ENCODE results near the gene SGPP2. TPM values are rescaled to one million over a fixed set of nuclear protein-coding genes. Genes with fewer than 3 reads are reported as not detected.

The SGPP2 gene
- total and polyA plus RNA-seq, 2 experiments from 2014 or later: 0.08 TPM; not detected in 1

DNA sequence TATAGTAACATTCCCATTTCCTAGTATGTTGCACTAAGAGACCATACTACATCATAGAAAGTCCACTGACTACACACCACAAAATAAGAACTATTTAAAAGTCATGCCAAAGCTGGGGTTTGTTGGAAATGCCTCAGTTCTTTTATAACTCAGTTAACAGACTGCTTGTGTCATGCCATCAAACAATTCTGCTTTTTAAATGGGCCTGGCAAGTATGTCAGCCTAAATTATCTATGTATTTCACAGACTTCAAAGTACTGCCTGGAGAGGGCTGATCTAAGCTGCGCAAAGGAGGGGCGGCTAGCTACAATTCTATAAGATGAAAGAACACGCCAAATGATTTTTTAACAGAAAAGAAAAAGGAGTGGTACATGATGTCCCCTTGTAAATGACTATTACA, 182.0 kb downstream of the SGPP2 start (continued):
- TF ChIP-seq POLR2AphosphoS5 (IDR thresholded peaks at IDR 0.05; ENCODE audit: low read depth) (no peak), ZNF114 (CRISPR knock-in tag; IDR thresholded peaks at IDR 0.05) (no peak), EZH2 (IDR thresholded peaks at IDR 0.05; ENCODE audit: low read depth, unreplicated experiment) (no peak), EZH2phosphoT487 (IDR thresholded peaks at IDR 0.05; ENCODE audit: unreplicated experiment) (no peak), CREB1 (CRISPR knock-in tag; IDR thresholded peaks at IDR 0.05; ENCODE audit: low read depth) (no peak), NANOG (IDR thresholded peaks at IDR 0.05; ENCODE audit: borderline replicate concordance) (no peak)

DNA sequence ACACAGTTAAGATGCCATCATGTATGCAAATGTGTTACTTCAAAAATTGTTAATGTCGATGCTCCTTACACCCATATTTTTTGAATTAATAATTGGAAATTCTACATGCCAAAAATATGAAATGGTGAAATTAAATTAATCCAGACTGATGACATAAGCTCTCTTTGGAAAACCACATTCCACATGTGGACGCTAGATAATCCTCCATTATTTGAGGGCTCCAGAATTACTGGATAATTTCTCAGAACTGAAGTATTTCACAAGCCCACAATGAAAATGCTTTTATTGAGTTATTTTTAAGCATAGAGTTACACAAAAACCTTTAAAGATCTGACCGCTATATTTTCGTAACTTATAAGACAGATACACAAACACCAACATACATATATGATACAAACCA, 183.7 kb downstream of the SGPP2 start:
- Histone ChIP-seq H3K4me2 (no peak overlapping the region), H3K36me3 (ENCODE audit: insufficient read depth) (peaks cover 9% of the 10 kb centered on the region), H3K27me3 (ENCODE audit: insufficient read depth) (no peaks in the 10 kb centered on the region), H3K4me1 (ENCODE audit: insufficient read depth) (no peaks in the 10 kb centered on the region), H3K27ac (ENCODE audit: low read depth) (no peak overlapping the region), H3K4me3 (no peak overlapping the region), H2AFZ (no peak overlapping the region), H4K20me1 (replicated peaks; ENCODE audit: insufficient read depth) (no peaks in the 10 kb centered on the region), H3F3A (replicated peaks; ENCODE audit: low read depth) (no peaks in the 10 kb centered on the region), H3K9me2 (ENCODE audit: insufficient read depth) (no peaks in the 10 kb centered on the region), H3K79me2 (replicated peaks; ENCODE audit: insufficient read depth) (no peaks in the 10 kb centered on the region)
- H3K4me1 Mint-ChIP-seq: no peaks in the 10 kb centered on the region
- H3K27me3 Mint-ChIP-seq (ENCODE audit: insufficient read depth, low read depth, poor library complexity): peaks cover 2% of the 10 kb centered on the region
- H3K27ac Mint-ChIP-seq: no peak overlapping the region
- no peaks in the 10 kb centered on the region for H3K9me3 Mint-ChIP-seq
- peaks cover 17% of the 10 kb centered on the region; the same call in 2 of the 3 replicates for H3K36me3 Mint-ChIP-seq (ENCODE audit: low read depth)
- ATAC-seq (no peak), DNase-seq (ENCODE audit: low spot score) (no peak)
- no peak overlapping the region for H3K4me3 Mint-ChIP-seq
- TF ChIP-seq JUNB (IDR thresholded peaks at IDR 0.05; ENCODE audit: unreplicated experiment): no peak
- no peak for TF ChIP-seq EZH2phosphoT487 (IDR thresholded peaks at IDR 0.05; ENCODE audit: unreplicated experiment)
- TF ChIP-seq, protein P1, sequence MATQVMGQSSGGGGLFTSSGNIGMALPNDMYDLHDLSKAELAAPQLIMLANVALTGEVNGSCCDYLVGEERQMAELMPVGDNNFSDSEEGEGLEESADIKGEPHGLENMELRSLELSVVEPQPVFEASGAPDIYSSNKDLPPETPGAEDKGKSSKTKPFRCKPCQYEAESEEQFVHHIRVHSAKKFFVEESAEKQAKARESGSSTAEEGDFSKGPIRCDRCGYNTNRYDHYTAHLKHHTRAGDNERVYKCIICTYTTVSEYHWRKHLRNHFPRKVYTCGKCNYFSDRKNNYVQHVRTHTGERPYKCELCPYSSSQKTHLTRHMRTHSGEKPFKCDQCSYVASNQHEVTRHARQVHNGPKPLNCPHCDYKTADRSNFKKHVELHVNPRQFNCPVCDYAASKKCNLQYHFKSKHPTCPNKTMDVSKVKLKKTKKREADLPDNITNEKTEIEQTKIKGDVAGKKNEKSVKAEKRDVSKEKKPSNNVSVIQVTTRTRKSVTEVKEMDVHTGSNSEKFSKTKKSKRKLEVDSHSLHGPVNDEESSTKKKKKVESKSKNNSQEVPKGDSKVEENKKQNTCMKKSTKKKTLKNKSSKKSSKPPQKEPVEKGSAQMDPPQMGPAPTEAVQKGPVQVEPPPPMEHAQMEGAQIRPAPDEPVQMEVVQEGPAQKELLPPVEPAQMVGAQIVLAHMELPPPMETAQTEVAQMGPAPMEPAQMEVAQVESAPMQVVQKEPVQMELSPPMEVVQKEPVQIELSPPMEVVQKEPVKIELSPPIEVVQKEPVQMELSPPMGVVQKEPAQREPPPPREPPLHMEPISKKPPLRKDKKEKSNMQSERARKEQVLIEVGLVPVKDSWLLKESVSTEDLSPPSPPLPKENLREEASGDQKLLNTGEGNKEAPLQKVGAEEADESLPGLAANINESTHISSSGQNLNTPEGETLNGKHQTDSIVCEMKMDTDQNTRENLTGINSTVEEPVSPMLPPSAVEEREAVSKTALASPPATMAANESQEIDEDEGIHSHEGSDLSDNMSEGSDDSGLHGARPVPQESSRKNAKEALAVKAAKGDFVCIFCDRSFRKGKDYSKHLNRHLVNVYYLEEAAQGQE (IDR thresholded peaks at IDR 0.05; ENCODE audit: unreplicated experiment): no peak
- TF ChIP-seq, protein P2, sequence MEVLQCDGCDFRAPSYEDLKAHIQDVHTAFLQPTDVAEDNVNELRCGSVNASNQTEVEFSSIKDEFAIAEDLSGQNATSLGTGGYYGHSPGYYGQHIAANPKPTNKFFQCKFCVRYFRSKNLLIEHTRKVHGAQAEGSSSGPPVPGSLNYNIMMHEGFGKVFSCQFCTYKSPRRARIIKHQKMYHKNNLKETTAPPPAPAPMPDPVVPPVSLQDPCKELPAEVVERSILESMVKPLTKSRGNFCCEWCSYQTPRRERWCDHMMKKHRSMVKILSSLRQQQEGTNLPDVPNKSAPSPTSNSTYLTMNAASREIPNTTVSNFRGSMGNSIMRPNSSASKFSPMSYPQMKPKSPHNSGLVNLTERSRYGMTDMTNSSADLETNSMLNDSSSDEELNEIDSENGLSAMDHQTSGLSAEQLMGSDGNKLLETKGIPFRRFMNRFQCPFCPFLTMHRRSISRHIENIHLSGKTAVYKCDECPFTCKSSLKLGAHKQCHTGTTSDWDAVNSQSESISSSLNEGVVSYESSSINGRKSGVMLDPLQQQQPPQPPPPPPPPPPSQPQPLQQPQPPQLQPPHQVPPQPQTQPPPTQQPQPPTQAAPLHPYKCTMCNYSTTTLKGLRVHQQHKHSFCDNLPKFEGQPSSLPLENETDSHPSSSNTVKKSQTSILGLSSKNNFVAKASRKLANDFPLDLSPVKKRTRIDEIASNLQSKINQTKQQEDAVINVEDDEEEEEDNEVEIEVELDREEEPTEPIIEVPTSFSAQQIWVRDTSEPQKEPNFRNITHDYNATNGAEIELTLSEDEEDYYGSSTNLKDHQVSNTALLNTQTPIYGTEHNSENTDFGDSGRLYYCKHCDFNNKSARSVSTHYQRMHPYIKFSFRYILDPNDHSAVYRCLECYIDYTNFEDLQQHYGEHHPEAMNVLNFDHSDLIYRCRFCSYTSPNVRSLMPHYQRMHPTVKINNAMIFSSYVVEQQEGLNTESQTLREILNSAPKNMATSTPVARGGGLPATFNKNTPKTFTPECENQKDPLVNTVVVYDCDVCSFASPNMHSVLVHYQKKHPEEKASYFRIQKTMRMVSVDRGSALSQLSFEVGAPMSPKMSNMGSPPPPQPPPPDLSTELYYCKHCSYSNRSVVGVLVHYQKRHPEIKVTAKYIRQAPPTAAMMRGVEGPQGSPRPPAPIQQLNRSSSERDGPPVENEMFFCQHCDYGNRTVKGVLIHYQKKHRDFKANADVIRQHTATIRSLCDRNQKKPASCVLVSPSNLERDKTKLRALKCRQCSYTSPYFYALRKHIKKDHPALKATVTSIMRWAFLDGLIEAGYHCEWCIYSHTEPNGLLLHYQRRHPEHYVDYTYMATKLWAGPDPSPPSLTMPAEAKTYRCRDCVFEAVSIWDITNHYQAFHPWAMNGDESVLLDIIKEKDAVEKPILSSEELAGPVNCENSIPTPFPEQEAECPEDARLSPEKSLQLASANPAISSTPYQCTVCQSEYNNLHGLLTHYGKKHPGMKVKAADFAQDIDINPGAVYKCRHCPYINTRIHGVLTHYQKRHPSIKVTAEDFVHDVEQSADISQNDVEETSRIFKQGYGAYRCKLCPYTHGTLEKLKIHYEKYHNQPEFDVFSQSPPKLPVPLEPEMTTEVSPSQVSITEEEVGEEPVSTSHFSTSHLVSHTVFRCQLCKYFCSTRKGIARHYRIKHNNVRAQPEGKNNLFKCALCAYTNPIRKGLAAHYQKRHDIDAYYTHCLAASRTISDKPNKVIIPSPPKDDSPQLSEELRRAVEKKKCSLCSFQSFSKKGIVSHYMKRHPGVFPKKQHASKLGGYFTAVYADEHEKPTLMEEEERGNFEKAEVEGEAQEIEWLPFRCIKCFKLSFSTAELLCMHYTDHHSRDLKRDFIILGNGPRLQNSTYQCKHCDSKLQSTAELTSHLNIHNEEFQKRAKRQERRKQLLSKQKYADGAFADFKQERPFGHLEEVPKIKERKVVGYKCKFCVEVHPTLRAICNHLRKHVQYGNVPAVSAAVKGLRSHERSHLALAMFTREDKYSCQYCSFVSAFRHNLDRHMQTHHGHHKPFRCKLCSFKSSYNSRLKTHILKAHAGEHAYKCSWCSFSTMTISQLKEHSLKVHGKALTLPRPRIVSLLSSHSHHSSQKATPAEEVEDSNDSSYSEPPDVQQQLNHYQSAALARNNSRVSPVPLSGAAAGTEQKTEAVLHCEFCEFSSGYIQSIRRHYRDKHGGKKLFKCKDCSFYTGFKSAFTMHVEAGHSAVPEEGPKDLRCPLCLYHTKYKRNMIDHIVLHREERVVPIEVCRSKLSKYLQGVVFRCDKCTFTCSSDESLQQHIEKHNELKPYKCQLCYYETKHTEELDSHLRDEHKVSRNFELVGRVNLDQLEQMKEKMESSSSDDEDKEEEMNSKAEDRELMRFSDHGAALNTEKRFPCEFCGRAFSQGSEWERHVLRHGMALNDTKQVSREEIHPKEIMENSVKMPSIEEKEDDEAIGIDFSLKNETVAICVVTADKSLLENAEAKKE (CRISPR knock-in tag; IDR thresholded peaks at IDR 0.05): no peak
- no peak for TF ChIP-seq ZNF114 (CRISPR knock-in tag; IDR thresholded peaks at IDR 0.05)
- no peak for TF ChIP-seq NANOG (IDR thresholded peaks at IDR 0.05; ENCODE audit: borderline replicate concordance)
- TF ChIP-seq ZNF331 (CRISPR knock-in tag; IDR thresholded peaks at IDR 0.05; ENCODE audit: low read depth): no peak
- no peak for TF ChIP-seq CREB1 (CRISPR knock-in tag; IDR thresholded peaks at IDR 0.05; ENCODE audit: low read depth)
- TF ChIP-seq, protein P3, sequence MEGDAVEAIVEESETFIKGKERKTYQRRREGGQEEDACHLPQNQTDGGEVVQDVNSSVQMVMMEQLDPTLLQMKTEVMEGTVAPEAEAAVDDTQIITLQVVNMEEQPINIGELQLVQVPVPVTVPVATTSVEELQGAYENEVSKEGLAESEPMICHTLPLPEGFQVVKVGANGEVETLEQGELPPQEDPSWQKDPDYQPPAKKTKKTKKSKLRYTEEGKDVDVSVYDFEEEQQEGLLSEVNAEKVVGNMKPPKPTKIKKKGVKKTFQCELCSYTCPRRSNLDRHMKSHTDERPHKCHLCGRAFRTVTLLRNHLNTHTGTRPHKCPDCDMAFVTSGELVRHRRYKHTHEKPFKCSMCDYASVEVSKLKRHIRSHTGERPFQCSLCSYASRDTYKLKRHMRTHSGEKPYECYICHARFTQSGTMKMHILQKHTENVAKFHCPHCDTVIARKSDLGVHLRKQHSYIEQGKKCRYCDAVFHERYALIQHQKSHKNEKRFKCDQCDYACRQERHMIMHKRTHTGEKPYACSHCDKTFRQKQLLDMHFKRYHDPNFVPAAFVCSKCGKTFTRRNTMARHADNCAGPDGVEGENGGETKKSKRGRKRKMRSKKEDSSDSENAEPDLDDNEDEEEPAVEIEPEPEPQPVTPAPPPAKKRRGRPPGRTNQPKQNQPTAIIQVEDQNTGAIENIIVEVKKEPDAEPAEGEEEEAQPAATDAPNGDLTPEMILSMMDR (conservative IDR thresholded peaks at IDR 0.05; ENCODE audit: low read depth in 2 of 2): no peak
- no peak for TF ChIP-seq EZH2 (IDR thresholded peaks at IDR 0.05; ENCODE audit: low read depth, unreplicated experiment)
- TF ChIP-seq, protein P4, sequence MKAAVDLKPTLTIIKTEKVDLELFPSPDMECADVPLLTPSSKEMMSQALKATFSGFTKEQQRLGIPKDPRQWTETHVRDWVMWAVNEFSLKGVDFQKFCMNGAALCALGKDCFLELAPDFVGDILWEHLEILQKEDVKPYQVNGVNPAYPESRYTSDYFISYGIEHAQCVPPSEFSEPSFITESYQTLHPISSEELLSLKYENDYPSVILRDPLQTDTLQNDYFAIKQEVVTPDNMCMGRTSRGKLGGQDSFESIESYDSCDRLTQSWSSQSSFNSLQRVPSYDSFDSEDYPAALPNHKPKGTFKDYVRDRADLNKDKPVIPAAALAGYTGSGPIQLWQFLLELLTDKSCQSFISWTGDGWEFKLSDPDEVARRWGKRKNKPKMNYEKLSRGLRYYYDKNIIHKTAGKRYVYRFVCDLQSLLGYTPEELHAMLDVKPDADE (IDR thresholded peaks at IDR 0.05): no peak
- no peak for TF ChIP-seq STAT1 (IDR thresholded peaks at IDR 0.05; ENCODE audit: unreplicated experiment)
- TF ChIP-seq POLR2AphosphoS5 (IDR thresholded peaks at IDR 0.05; ENCODE audit: low read depth): no peak
